Testis (tissue), 3 donors: ENCODE measurements around the gene AGAP2. TPM values are rescaled to one million over a fixed set of nuclear protein-coding genes. Genes with fewer than 3 reads are reported as not detected.
A peak's percentile ranks its signal among the peaks of the same experiment; 100 is the strongest.

Source experiments
- DNase-seq: peaks from one replicate; pipeline ENCODE4 v3.0.0-alpha.2; 2019
- H3K27ac ChIP-seq, 2 donors: fragments of 200-600 bp; sonication (generic); one replicate each; pipeline ENCODE4 v1.5.1; 2019
- H3K27me3 ChIP-seq: fragments of 200-600 bp; sonication (generic); one replicate; pipeline ENCODE4 v1.5.1; 2019
- H3K36me3 ChIP-seq: fragments of 200-600 bp; sonication (generic); one replicate; pipeline ENCODE4 v1.5.1; 2017; ENCODE audit warnings: low read depth; ENCODE audit errors: missing control alignments
- H3K4me1 ChIP-seq: fragments of 200-600 bp; sonication (generic); one replicate; pipeline ENCODE4 v1.5.1; 2019
- H3K4me3 ChIP-seq, 2 donors: fragments of 200-600 bp; sonication (generic); one replicate each; pipeline ENCODE4 v1.5.1; 2017 to 2019
- H3K9me3 ChIP-seq: fragments of 200-600 bp; sonication (generic); one replicate; pipeline ENCODE4 v1.5.1; 2017
- POLR2A ChIP-seq: fragments of 450-650 bp; IDR thresholded peaks from one replicate; pipeline ENCODE4 v1.6.1; 2017; ENCODE audit warnings: antibody characterized with exemption, mild to moderate bottlenecking, moderate library complexity
- WGBS, 2 donors: methylation state at CpG; one replicate each; pipeline ENCODE4 v1.1.5; 2018; 5-methylcytosine and 5-hydroxymethylcytosine counted together
- intact Hi-C: fragments of 100-400 bp; cut with DNase I; formaldehyde crosslinking; loops from one replicate; pipeline ENCODE4 v1.15.1; 2023; ENCODE audit warnings: low total_unique reads
- polyA plus RNA-seq: library from polyadenylated mRNA; stranded (reverse); fragments of 350-450 nt; fragmentation: Illumina TruSeq; extraction: RNeasy Lipid Tissue Mini Kit (QIAGEN cat#74804); gene quantifications from one replicate; pipeline ENCODE4 v1.2.3, GENCODE V29; 2014; ENCODE audit warnings: low read depth, low replicate concordance; ENCODE audit not compliant: insufficient read depth
- total RNA-seq, 2 donors: library from RNA; depleted of rRNA; stranded (reverse); fragments of >200 nt; gene quantifications; one replicate each; pipeline ENCODE4 v1.2.3, GENCODE V29; 2016
- TF ChIP-seq, protein P1 (sequence below), 3 experiments: fragments of 450-650 bp in 2 of 3; fragments of 200-600 bp in 1 of 3; sonication (generic) in 1 of 3; IDR thresholded peaks; one replicate each; pipeline ENCODE4 v1.5.1; 2016 to 2019; ENCODE audit warnings: antibody characterized with exemption in 3 of 3, mild to moderate bottlenecking in 2 of 3, moderate library complexity in 1 of 3

Gene AGAP2
- total and polyA plus RNA-seq, 3 donors from 2014 or later: 1.9 to 3.2 (median 2.7) TPM

DNA sequence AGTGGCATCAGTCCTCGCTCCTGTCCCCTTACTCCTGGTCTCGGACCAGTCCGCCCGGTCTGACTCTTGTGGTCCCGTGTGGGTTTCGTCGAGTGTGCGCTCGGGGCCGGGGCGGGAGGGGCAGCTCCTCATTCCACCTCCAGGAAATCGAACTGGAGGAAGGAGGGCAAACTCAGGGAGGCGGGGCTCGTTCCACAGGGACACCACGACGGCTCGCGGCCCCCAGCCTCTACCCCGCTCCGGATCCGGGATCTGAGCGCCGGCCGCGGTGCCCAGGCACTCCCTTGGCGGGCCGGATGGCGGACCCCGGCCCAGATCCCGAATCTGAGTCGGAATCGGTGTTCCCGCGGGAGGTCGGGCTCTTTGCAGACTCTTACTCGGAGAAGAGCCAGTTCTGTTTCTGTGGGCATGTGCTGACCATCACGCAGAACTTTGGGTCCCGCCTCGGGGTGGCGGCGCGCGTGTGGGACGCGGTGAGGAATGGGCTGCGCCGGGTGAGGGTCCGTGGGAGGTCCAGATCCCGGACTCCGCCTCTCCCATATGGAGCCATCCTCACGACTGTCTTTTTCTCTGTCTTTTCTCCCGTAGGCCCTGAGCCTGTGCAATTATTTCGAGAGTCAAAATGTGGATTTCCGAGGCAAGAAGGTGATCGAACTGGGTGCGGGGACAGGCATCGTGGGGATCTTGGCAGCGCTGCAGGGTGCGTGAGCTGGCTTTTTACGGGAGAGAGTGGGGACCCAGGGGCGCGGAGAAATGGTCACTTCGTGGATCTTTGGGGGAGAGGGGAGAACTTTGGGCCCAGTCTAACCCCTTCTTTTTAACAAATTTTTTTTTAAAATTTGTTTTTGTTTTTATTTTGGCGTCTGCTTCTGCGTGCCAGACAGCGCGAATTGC is 34.1 kb upstream of the AGAP2 start, which contains the start of gene EEF1AKMT3:
TSS of gene EEF1AKMT3 (plus strand) at position 186 of the 894 bp plus-strand sequence. CDS start at position 297, 111 bp downstream.
- peak; percentile 77 for DNase-seq
- peak within 1 kb of the TSS; percentile 69 to 85 for H3K27ac ChIP-seq
- TF ChIP-seq, protein P1, sequence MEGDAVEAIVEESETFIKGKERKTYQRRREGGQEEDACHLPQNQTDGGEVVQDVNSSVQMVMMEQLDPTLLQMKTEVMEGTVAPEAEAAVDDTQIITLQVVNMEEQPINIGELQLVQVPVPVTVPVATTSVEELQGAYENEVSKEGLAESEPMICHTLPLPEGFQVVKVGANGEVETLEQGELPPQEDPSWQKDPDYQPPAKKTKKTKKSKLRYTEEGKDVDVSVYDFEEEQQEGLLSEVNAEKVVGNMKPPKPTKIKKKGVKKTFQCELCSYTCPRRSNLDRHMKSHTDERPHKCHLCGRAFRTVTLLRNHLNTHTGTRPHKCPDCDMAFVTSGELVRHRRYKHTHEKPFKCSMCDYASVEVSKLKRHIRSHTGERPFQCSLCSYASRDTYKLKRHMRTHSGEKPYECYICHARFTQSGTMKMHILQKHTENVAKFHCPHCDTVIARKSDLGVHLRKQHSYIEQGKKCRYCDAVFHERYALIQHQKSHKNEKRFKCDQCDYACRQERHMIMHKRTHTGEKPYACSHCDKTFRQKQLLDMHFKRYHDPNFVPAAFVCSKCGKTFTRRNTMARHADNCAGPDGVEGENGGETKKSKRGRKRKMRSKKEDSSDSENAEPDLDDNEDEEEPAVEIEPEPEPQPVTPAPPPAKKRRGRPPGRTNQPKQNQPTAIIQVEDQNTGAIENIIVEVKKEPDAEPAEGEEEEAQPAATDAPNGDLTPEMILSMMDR (IDR thresholded peaks at IDR 0.05): peak in 1 of 3 experiments; percentile 12
- TF ChIP-seq POLR2A: no peak
- peak within 1 kb of the TSS; percentile 80 to 85 for H3K4me3 ChIP-seq
- no peaks in the 10 kb centered on the region for H3K36me3 ChIP-seq
- no peaks in the 10 kb centered on the region for H3K9me3 ChIP-seq
- 1 to 3% methylated on average over 19 to 67 of the region's 67 CpGs for WGBS, 2 donors
- peaks cover 4% of the 10 kb centered on the region for H3K4me1 ChIP-seq
- no peaks in the 10 kb centered on the region for H3K27me3 ChIP-seq
- intact Hi-C loops: no loop called here

DNA sequence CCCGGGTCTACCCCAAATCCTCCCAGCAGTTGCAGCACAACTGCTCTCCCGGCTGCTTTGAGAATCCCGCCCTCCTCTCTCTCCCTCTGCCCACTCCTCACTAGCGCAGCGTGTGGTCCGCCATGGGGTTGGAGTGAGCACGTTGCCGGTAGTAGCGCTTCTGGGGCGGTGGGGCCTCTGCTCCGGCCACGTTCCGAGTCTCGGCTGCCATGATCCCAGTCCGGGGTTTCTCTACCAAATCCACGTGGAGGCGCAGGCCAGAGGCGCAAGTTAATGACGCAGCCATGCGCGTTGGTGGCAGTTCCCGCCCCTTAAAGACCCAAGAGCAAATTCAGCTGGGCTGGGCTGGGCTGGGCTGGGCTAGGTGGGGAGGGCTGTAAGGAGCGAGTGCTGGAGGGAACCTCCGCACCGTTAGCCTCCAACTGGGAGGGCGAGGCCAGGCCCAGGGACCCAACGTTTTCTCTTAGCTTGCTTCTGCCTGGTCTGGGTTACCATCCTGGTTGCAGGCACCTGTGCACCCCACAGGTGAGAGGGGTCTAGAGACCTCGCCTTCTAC is 33.4 kb upstream of the AGAP2 start, which contains the start of gene METTL1:
TSS of gene METTL1 (minus strand) at position 233 of the 556 bp plus-strand sequence. CDS start at position 211, 22 bp downstream.
- peak within 1 kb of the TSS; percentile 80 to 85 for H3K4me3 ChIP-seq
- H3K36me3 ChIP-seq: no peaks in the 10 kb centered on the region
- no peaks in the 10 kb centered on the region for H3K9me3 ChIP-seq
- TF ChIP-seq POLR2A: no peak
- TF ChIP-seq, protein P1 (IDR thresholded peaks at IDR 0.05): peak in 1 of 3 experiments; percentile 29
- peak; percentile 99 for DNase-seq
- intact Hi-C loops: no loop called here
- 0 to 2% methylated on average over 8 to 27 of the region's 28 CpGs for WGBS, 2 donors
- peak within 1 kb of the TSS; percentile 69 to 85 for H3K27ac ChIP-seq
- peaks cover 5% of the 10 kb centered on the region for H3K4me1 ChIP-seq
- H3K27me3 ChIP-seq: no peaks in the 10 kb centered on the region

DNA sequence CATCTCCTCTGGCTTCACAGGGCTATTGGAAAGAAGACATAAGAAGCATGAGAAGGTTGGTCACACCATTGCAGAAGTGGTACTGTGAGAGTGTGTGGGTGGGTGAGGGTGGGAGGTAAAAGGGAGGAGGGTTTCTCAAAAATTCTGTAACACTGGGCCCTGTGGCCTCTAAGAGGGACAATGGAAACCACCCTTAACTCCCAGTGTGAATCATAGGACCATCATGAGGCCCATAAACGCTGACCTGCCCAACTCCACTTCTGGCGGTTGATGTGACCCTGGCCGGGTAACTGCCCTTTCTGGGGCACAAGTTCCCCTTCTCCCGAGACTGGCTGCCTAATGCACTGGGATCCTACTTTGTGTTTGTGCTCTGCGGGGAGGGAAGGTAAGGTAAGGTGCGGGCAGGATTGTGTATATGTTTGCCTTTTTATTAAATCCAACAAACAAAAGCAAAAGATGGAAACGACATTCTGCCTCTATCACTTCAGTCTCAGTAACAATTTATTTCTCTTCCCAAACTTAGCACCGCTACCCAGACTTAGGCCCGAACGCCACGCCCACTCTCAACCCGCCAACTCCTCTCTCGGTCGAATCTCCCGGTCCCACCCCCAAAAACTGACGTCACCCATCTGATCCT is 32.8 kb upstream of the AGAP2 start:
- intact Hi-C loops: no loop called here
- 2% methylated on average over 16 of the region's 16 CpGs for WGBS, 2 donors

DNA sequence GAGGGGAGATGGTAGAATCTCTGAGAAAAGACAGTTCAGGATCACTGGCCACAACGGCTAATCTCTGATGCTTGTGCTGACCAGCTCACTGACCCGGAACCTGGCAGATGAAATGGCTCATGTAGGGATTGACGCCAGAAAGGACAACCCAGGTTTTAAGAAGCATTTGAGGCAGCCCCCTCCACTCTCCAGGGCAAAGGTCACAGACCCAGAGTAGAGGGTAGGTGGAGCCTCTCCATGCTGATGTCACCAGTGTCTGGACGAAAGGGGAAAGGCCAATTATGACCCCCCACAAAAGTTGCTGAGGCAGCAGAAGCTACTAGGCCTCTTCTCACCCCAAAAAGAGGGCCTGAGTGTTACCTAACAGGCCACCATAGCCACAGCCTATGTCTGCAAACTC is 32.2 kb upstream of the AGAP2 start:
- Histone ChIP-seq H3K36me3 (no peaks in the 10 kb centered on the region), H3K27ac (no peak overlapping the region), H3K4me1 (peaks cover 17% of the 10 kb centered on the region), H3K9me3 (no peaks in the 10 kb centered on the region), H3K4me3 (no peak overlapping the region), H3K27me3 (no peaks in the 10 kb centered on the region)
- intact Hi-C loops: no loop called here
- no peak for TF ChIP-seq POLR2A
- TF ChIP-seq, protein P1 (IDR thresholded peaks at IDR 0.05): no peak
- no peak for DNase-seq
- 58 to 77% methylated on average over 4 of the region's 4 CpGs for WGBS, 2 donors

More for the DNA sequence above, 32.8 kb upstream of the AGAP2 start:
- H3K27ac ChIP-seq: peak overlapping the region; percentile 69 to 85
- peak overlapping the region; percentile 80 to 85 for H3K4me3 ChIP-seq
- no peaks in the 10 kb centered on the region for H3K27me3 ChIP-seq
- peak; percentile 95 for DNase-seq
- no peaks in the 10 kb centered on the region for H3K9me3 ChIP-seq
- TF ChIP-seq POLR2A: no peak
- TF ChIP-seq, protein P1 (IDR thresholded peaks at IDR 0.05): no peak
- H3K4me1 ChIP-seq: peaks cover 11% of the 10 kb centered on the region
- no peaks in the 10 kb centered on the region for H3K36me3 ChIP-seq
